Spinal cord (tissue), 10 donors: ENCODE results near the gene PDZD7. TPM values are rescaled to one million over a fixed set of nuclear protein-coding genes. Genes with fewer than 3 reads are reported as not detected.
A peak's percentile ranks its signal among the peaks of the same experiment; 100 is the strongest.
"Not testable (repeated sequence)": the region's sequence is repeated elsewhere in the genome, so short reads cannot be mapped to it uniquely, and the experiment has no call there.

Experiments used
- DNase-seq, 6 donors: peaks; one replicate each; pipeline versions ENCODE4 v3.0.0 to v3.0.0-alpha.2; 2013 to 2015; ENCODE audit warnings: low spot score in 6 of 6, low read depth in 4 of 6
- H3K27ac ChIP-seq: one replicate; pipeline ENCODE4 v1.5.1; 2013; ENCODE audit warnings: low read depth, low read length, control low read depth
- H3K27me3 ChIP-seq: one replicate; pipeline ENCODE4 v1.6.1; 2013; ENCODE audit warnings: low read length; ENCODE audit not compliant: control insufficient read depth, insufficient read depth
- H3K36me3 ChIP-seq: one replicate; pipeline ENCODE4 v1.6.1; 2013; ENCODE audit warnings: low read length; ENCODE audit not compliant: control insufficient read depth, insufficient read depth
- H3K4me1 ChIP-seq: one replicate; pipeline ENCODE4 v1.6.1; 2013; ENCODE audit warnings: low read length; ENCODE audit not compliant: control insufficient read depth, insufficient read depth
- H3K4me3 ChIP-seq: one replicate; pipeline ENCODE4 v1.5.1; 2013; ENCODE audit warnings: low read depth, low read length, control low read depth
- H3K9me3 ChIP-seq: one replicate; pipeline ENCODE4 v1.6.1; 2013; ENCODE audit warnings: low read length; ENCODE audit not compliant: control insufficient read depth, insufficient read depth
- WGBS: methylation state at CpG from one replicate; pipeline ENCODE4 v1.1.5; 2013; ENCODE audit warnings: missing lambda C conversion rate; ENCODE audit not compliant: insufficient coverage; 5-methylcytosine and 5-hydroxymethylcytosine counted together
- polyA plus RNA-seq, 2 donors: library from polyadenylated mRNA; unstranded; fragments of 120-200 nt; gene quantifications; one replicate each; pipeline ENCODE4 v1.2.1, GENCODE V29; 2013; ENCODE audit not compliant: insufficient read length in 2 of 2
- total RNA-seq, 2 donors: library from RNA; depleted of rRNA in 1 of 2; stranded (reverse); fragments of 120-200 nt in 1 of 2; fragments of >200 nt in 1 of 2; gene quantifications; one replicate each; pipeline versions ENCODE4 v1.2.3 to v1.2.4, GENCODE V29; 2013 to 2014
- donor health status: healthy.

The PDZD7 gene
- total and polyA plus RNA-seq, 4 donors, result 5.0 to 13.9 (median 9.6) TPM

DNA sequence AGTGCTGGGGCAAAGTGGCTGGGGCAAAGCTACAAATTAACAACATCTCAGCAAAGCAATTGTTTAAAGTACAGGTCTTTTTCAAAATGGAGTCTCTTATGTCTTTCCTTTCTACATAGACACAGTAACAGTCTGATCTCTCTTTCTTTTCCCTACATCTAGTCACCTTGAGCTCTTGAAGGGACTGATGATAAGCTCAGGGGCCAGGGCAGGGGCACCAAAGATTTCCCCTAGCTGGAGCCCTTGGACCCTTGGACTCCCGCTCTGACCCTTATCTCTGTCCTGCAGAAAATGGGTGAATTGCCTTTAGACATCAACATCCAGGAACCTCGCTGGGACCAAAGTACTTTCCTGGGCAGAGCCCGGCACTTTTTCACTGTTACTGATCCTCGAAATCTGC is 3.5 kb upstream of the PDZD7 start:
- Histone ChIP-seq H3K36me3 (peaks cover 40% of the 10 kb centered on the region), H3K4me1 (peaks cover 44% of the 10 kb centered on the region)
- not testable (repeated sequence) for H3K27me3 ChIP-seq, DNase-seq, H3K27ac ChIP-seq, H3K4me3 ChIP-seq, H3K9me3 ChIP-seq
- 95% methylated on average over 3 of the region's 4 CpGs for WGBS

DNA sequence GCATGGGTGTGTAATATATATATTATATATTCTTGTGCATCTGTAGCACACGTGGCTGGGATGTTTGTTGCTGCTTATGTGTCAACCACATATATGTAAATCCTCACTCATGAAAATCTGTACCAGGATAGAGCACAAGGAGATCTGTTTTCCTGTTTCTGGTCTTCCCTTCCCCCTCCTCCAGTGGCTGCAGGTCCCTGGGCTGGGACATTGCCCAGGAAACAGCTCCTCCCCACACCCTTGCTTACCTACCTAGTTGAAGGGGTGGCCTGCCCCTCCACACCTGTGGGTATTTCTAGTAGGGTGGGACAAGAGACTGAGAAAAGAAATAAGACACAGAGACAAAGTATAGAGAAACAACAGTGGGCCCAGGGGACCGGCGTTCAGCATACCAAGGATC is 2.3 kb upstream of the PDZD7 start:
- peaks cover 30% of the 10 kb centered on the region for H3K36me3 ChIP-seq
- H3K27me3 ChIP-seq, result peaks cover 12% of the 10 kb centered on the region
- H3K4me3 ChIP-seq, result peak overlapping the region; percentile 86
- H3K9me3 ChIP-seq, result no peaks in the 10 kb centered on the region
- H3K4me1 ChIP-seq, result peaks cover 48% of the 10 kb centered on the region
- no peak for DNase-seq
- WGBS, result no CpG with 5 or more reads among the region's 3 CpGs
- H3K27ac ChIP-seq, result no peak overlapping the region

DNA sequence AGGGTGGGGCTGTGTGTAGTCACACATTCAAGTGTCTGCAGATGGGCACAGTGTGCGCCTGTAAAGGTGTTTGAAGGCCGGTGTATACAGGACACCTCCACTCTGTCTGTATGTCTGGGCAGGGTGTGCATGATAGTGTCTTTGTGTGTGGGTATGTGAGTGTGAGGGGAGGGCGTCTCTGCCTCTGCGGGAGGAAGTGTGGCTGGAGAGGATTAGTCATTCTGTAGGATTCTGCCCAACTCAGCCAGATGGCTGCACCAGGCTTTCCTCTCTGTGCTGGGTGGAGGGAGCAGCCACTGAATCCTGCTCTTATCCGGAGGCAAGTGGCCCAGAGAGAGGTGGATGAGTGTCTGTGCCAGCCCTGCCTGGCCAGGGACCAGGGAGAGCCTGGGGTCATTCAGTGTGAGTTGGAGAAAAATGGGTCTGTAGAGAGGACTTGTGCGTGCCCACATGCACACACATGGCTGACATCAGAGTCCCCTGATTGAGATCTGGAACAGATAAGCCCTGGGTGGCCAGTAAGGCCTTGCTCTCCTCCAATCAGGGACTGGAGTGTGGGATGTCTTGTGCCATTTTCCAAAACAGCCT is 1.8 kb upstream of the PDZD7 start:
- DNase-seq, result peak in 5 of 6 donors; percentile 19 to 90 (median 38)
- Histone ChIP-seq H3K4me1 (peaks cover 48% of the 10 kb centered on the region), H3K4me3 (peak overlapping the region; percentile 86), H3K9me3 (no peaks in the 10 kb centered on the region), H3K27me3 (peaks cover 15% of the 10 kb centered on the region), H3K36me3 (peaks cover 26% of the 10 kb centered on the region), H3K27ac (peak overlapping the region; percentile 88)
- WGBS, result 21% methylated on average over 6 of the region's 6 CpGs

DNA sequence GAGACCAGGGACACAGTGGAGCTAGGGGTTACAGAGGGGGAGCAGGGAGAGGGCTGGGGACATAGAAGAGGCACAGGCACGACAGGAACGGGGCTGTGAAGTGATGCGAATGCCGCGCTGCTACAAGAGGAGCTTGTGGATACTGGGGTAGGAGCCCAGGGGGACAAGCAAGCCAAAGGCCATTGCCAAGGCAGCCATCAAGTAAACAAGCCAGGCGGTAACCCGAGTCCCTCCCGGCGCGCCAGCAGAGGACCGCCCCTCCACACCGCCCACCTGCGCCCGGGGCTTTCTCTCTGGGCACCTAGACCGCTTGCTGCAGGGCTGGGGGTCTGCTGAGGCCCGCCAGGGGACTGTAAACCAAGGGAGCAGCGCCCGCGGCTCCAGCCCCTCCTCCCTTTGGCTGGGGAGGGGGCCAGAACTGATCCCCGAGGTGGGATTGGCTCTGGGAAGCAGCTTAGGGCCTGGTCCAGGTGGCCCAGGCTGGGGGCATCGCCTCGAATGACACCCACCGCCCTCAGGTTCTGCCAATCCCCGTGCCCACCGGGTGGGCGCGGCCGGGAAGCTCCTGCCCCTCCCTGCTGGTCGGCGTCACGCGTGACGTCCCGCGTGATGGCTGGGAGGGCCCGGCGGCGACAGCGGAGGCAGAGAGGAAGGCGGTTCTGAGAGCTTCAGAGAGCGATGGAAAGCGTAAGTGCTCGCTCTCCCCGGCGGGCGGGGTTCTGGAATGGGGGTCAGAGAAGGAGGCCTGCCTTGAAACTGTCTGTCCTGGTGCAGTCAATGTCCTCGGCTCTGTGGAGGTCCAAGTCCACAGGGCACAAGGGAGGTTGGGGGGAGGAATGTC is 1.1 kb upstream of the PDZD7 start:
- Histone ChIP-seq H3K36me3 (peaks cover 19% of the 10 kb centered on the region), H3K4me3 (peak overlapping the region; percentile 86), H3K9me3 (no peaks in the 10 kb centered on the region), H3K4me1 (peaks cover 48% of the 10 kb centered on the region), H3K27ac (peak overlapping the region; percentile 88), H3K27me3 (peaks cover 17% of the 10 kb centered on the region)
- under 1% methylated on average over 47 of the region's 47 CpGs for whole genome bisulfite sequencing
- peak; percentile 65 to 96 (median 74) for DNase-seq

DNA sequence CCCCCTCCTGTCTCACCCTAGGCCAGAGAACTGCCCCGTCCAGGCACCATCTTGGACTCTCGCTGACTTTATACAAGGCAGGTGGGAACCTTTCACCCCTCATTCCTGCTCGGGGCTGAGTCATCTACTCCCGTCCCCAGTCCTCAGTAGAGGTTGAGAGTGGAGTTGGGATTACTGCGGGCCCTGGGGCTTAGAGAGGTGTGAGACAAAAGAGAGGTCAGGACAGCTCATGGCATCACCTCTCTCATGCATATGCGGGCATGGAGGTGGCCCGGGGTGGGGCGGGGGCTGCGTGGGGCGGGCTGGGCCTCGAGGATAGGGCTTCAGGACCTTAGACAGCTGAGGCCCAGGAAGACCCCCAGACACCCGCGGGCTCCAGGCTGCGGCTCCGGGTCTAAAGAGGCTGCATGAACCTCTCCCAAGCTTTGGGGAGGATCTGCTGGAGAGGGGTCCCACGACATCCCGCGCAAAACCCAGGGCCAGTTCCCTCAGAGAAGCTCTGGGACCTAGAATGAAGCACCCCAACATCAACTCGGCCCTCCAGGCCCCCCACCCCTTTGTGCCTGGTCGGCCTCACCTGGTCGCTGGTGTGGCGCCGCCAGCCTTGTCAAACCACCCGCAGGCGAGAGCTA is 317 bp downstream of the PDZD7 start:
- WGBS, result under 1% methylated on average over 14 of the region's 25 CpGs
- DNase-seq, result no peak
- peaks cover 48% of the 10 kb centered on the region for H3K4me1 ChIP-seq
- no peak overlapping the region for H3K27ac ChIP-seq
- H3K36me3 ChIP-seq, result peaks cover 5% of the 10 kb centered on the region
- H3K9me3 ChIP-seq, result no peaks in the 10 kb centered on the region
- H3K4me3 ChIP-seq, result peak overlapping the region; percentile 86
- H3K27me3 ChIP-seq, result peaks cover 17% of the 10 kb centered on the region

DNA sequence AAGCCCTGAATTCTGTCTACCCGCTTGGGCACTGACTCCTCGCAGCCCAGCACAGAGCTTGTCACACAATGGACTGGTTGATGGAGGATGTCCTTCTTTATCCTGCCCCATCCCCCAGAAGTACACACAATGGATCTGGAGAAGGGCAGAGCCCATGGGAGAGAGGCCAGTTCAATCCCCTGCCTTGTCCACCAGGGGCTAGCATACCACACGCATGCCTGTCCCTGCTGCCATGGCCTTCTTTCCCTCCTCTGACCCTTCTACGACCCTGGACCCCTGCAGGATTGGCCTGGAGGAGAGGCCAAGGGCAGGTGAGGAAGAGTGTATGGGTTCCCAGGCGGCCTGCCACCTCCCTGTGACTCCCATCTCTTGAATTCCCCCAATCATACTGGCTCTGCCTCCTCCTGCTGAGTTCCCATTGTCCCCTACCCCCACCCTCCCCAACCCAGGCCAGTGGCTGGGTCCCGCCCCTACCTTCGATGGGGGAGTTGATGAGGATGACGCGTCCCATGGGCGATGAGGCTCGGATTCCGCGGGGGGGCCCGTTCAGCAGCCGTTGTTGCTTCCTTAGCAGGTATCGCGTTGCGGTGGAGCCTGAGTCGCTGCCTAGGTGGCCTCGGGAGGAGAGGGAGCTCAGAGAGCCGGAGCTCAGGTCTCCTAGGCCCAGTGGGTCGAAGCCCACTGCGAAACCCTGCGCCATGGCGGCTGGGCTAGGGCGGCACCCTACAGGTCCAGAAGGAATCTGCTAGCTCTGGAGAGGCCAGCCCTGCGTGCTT is 1.2 kb downstream of the PDZD7 start:
- peaks cover 48% of the 10 kb centered on the region for H3K4me1 ChIP-seq
- DNase-seq, result no peak
- H3K27ac ChIP-seq, result no peak overlapping the region
- no peak overlapping the region for H3K4me3 ChIP-seq
- 53% methylated on average over 21 of the region's 27 CpGs for WGBS
- no peaks in the 10 kb centered on the region for H3K9me3 ChIP-seq
- peaks cover 17% of the 10 kb centered on the region for H3K27me3 ChIP-seq
- H3K36me3 ChIP-seq, result no peaks in the 10 kb centered on the region

DNA sequence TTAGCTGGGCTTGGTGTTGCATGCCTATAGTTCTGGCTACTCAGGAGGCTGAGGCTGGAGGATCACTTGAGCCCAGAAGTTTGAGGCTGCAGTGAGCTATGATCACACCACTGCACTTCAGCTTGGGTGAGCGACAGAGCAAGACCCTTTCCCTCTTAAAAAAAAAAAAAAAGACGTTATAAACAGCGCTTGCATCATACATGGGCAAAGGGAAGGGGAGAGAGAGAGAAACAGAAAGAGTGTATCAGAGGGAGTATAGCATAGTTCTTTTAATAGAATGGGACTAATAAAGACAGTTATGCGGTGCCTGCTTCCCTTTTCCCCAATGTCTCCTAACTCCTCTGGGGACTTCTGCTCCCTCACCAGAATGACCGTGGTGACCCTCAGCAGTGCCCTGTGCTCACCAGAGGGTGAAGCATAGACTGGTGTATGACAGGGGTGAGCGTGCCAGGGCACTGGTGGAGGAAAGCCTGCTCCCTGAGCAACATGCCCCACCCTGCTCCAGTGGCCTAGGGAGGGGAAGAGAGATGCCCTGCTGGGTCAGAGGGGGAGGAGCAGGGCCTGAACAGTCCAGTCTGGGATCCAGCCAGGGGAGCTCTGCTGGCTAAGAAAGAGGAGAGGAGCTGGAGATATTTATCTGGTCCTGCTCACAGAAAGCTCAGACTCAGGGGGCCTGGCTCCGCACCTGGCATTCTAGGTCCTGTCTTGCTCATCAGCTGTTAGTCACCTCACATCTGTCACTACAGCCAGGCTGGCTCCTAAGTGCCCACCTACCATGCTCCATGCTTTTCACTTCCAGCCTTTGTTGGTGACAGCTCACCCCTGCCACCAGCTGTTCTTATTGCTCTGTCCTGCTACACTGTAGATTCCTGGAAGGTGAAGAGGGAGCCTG is 2.2 kb downstream of the PDZD7 start:
- Histone ChIP-seq H3K4me3 (no peak overlapping the region), H3K4me1 (peaks cover 48% of the 10 kb centered on the region), H3K27me3 (peaks cover 17% of the 10 kb centered on the region), H3K36me3 (peaks cover 3% of the 10 kb centered on the region), H3K9me3 (no peaks in the 10 kb centered on the region), H3K27ac (no peak overlapping the region)
- DNase-seq, result no peak
- 93% methylated on average over 2 of the region's 7 CpGs for WGBS

DNA sequence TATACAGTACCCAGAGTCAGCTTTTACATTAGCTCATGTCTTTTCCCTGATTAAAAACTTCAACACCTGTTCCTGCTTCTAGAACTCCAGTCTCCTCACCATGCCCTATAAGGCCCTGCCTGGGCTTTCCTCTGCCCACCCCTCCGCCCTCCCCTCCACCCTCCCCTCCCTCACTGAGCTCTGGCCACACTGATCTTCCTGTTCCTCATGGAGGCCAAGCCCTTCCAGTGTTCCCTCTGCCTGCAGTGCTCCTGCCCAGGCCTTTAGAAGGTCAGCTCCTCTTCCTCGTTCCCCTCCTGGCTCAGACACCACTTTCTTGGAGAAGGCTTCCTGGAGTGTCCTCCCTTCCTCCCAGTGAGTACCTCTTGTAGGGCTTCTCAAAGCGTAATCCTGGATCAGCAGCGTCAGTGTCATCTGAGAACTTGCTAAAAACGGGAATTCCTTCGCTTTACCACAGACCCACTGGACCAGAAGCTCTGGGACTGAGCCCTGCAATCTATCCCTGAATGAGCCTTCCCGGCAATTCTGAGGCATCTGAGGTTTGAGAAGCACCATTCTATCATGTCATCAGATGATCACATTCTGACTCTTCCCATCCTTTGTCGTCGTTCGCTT is 3.7 kb downstream of the PDZD7 start:
- WGBS, result 60% methylated on average over 6 of the region's 10 CpGs
- Histone ChIP-seq H3K4me3 (no peak overlapping the region), H3K9me3 (no peaks in the 10 kb centered on the region), H3K27me3 (peaks cover 18% of the 10 kb centered on the region), H3K4me1 (peaks cover 36% of the 10 kb centered on the region), H3K27ac (no peak overlapping the region), H3K36me3 (peaks cover 9% of the 10 kb centered on the region)
- DNase-seq, result no peak
